Ascending aorta (tissue), 2 donors: ENCODE data around the gene LCMT1. TPM values are rescaled to one million over a fixed set of nuclear protein-coding genes. Genes with fewer than 3 reads are reported as not detected.
A peak's percentile ranks its signal among the peaks of the same experiment; 100 is the strongest.

ENCODE experiments used
- DNase-seq, 2 donors: peaks; one replicate each; pipeline ENCODE4 v3.0.0-alpha.2; 2019; ENCODE audit warnings: low spot score in 2 of 2
- H3K27ac ChIP-seq, 2 donors: fragments of 200-600 bp; sonication (generic); one replicate each; pipeline ENCODE4 v1.5.1; 2016 to 2017; ENCODE audit warnings: mild to moderate bottlenecking in 1 of 2
- H3K27me3 ChIP-seq: fragments of 200-600 bp; sonication (generic); one replicate; pipeline ENCODE4 v1.5.1; 2017
- H3K36me3 ChIP-seq, 2 donors: fragments of 200-600 bp; sonication (generic); one replicate each; pipeline ENCODE4 v1.5.1; 2016
- H3K4me1 ChIP-seq, 2 donors: fragments of 200-600 bp; sonication (generic); one replicate each; pipeline ENCODE4 v1.5.1; 2016 to 2017; ENCODE audit warnings: mild to moderate bottlenecking in 1 of 2
- H3K4me3 ChIP-seq, 2 donors: fragments of 200-600 bp; sonication (generic); one replicate each; pipeline ENCODE4 v1.5.1; 2016 to 2017; ENCODE audit warnings: mild to moderate bottlenecking in 1 of 2
- H3K9me3 ChIP-seq, 2 donors: fragments of 200-600 bp; sonication (generic); one replicate each; pipeline ENCODE4 v1.5.1; 2016
- intact Hi-C: fragments of 100-400 bp; cut with DNase I; formaldehyde crosslinking; loops from one replicate; pipeline ENCODE4 v1.15.1; 2023
- total RNA-seq: library from RNA; depleted of rRNA; stranded (reverse); fragments of >200 nt; gene quantifications from one replicate; pipeline ENCODE4 v1.1.0, GENCODE V29; 2016
- TF ChIP-seq, protein P1 (sequence below), 3 experiments: fragments of 200-600 bp in 2 of 3; fragments of 450-650 bp in 1 of 3; sonication (generic) in 2 of 3; IDR thresholded peaks; one replicate each; pipeline ENCODE4 v1.5.1; 2016 to 2019; ENCODE audit warnings: antibody characterized with exemption in 3 of 3, mild to moderate bottlenecking in 1 of 3, moderate library complexity in 1 of 3

Gene LCMT1
- total RNA-seq, 1 donor from 2014 or later, result 2.6 TPM

GRCh38 chr16:25066426-25066746 is 45.2 kb upstream of the LCMT1 start:
- DNase-seq, result no peak
- Histone ChIP-seq H3K36me3 (no peaks in the 10 kb centered on the region), H3K27me3 (no peaks in the 10 kb centered on the region), H3K4me1 (peaks cover 0 to 8% of the 10 kb centered on the region in 2 donors), H3K9me3 (no peaks in the 10 kb centered on the region), H3K27ac (peak overlapping the region; percentile 87 to 97), H3K4me3 (peak overlapping the region; percentile 74 to 78)
- intact Hi-C loops, result loop anchor here (1.0 to 2.0 kb wide), 4 partner anchors 18 to 52 kb away; partner anchors contain the start of gene ARHGAP17
- TF ChIP-seq, protein P1, sequence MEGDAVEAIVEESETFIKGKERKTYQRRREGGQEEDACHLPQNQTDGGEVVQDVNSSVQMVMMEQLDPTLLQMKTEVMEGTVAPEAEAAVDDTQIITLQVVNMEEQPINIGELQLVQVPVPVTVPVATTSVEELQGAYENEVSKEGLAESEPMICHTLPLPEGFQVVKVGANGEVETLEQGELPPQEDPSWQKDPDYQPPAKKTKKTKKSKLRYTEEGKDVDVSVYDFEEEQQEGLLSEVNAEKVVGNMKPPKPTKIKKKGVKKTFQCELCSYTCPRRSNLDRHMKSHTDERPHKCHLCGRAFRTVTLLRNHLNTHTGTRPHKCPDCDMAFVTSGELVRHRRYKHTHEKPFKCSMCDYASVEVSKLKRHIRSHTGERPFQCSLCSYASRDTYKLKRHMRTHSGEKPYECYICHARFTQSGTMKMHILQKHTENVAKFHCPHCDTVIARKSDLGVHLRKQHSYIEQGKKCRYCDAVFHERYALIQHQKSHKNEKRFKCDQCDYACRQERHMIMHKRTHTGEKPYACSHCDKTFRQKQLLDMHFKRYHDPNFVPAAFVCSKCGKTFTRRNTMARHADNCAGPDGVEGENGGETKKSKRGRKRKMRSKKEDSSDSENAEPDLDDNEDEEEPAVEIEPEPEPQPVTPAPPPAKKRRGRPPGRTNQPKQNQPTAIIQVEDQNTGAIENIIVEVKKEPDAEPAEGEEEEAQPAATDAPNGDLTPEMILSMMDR (IDR thresholded peaks at IDR 0.05), result no peak

GRCh38 chr16:25066747-25067631 is 44.6 kb upstream of the LCMT1 start:
- TF ChIP-seq, protein P1 (IDR thresholded peaks at IDR 0.05), result peak in 1 of 3 experiments; percentile 5

GRCh38 chr16:25073854-25074253 is 37.7 kb upstream of the LCMT1 start:
- Histone ChIP-seq H3K36me3 (no peaks in the 10 kb centered on the region), H3K27ac (no peak overlapping the region), H3K9me3 (no peaks in the 10 kb centered on the region), H3K4me1 (no peaks in the 10 kb centered on the region), H3K27me3 (no peaks in the 10 kb centered on the region), H3K4me3 (no peak overlapping the region)
- TF ChIP-seq, protein P1 (IDR thresholded peaks at IDR 0.05), result no peak
- no peak for DNase-seq
- intact Hi-C loops, result no loop called here

More at GRCh38 chr16:25066747-25067631, 44.6 kb upstream of the LCMT1 start:
- peak; percentile 20 to 89 for DNase-seq
- H3K36me3 ChIP-seq, result no peaks in the 10 kb centered on the region
- intact Hi-C loops, result loop anchor here (1.0 to 2.0 kb wide), 5 partner anchors 18 to 52 kb away; partner anchors contain the start of genes ARHGAP17 and LCMT1
- peak overlapping the region; percentile 74 to 78 for H3K4me3 ChIP-seq
- H3K4me1 ChIP-seq, result peaks cover 0 to 8% of the 10 kb centered on the region in 2 donors
- no peaks in the 10 kb centered on the region for H3K9me3 ChIP-seq
- H3K27me3 ChIP-seq, result no peaks in the 10 kb centered on the region
- H3K27ac ChIP-seq, result peak overlapping the region; percentile 87 to 97

DNA sequence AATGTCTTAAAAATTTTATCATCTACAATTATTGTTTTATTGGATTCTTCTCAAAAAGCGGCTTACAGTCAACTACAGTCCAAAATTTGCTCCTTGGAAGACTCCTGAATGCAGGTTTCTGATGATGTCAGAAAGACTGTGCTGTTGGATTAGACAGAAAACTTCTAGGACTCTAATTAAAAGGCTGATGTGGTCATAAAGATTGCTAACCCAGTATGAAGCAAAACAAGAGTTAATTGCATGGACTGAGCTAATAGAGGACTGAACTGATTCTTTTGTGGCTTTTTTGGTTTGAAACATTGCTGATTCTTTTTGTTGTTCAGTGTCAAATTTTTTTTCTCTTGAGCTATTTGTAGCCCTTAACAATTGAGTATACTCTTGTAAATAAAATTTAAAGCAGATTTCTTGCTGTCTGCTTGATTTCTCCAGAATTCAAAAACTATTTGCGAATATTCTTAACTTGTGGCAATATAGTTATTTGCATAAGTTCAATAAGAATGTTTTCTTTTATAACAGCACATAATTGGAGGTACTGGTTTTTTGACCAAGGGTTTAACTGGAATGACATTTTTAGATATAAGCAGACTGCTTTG is 33.1 kb upstream of the LCMT1 start:
- Histone ChIP-seq H3K9me3 (no peaks in the 10 kb centered on the region), H3K27me3 (no peaks in the 10 kb centered on the region), H3K36me3 (no peaks in the 10 kb centered on the region), H3K4me1 (no peaks in the 10 kb centered on the region), H3K4me3 (no peak overlapping the region), H3K27ac (no peak overlapping the region)
- no peak for DNase-seq
- intact Hi-C loops, result no loop called here
- TF ChIP-seq, protein P1 (IDR thresholded peaks at IDR 0.05), result no peak

DNA sequence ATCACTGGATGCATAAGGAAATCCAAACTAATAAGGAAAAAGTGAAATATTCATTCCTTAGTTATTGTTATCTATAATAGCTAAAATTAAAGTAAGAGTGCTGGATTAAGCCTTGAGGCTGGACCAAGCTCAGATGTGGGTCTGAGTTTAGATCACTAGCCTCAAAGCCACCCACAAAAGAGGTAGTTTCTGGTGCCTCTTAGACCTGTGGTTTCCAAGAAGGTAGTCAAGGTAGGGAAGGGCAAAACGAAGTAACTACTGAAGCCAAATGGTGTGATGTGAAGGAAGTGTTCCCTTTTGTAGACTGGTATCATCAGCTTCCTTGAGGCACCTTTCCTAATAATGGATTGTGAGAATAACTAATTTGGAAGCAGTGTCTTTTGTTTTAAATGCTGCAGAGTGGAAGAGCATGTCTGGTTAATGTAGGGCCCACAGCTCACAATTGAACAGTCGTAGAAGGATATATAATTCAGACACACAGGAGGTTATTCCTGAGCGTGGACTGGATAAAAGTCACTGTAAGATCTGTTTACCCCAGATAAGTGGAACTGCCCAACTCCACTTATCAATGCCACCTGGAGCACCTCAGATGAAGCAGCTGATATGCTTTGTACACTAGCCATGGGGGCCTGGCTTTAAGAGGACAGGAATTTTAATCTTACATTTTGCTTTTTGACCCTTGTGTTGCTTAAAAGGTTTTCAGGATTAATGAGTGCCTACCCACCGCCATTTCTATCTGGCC is 31.7 kb upstream of the LCMT1 start:
- intact Hi-C loops, result no loop called here
- TF ChIP-seq, protein P1 (IDR thresholded peaks at IDR 0.05), result no peak
- no peaks in the 10 kb centered on the region for H3K36me3 ChIP-seq
- no peaks in the 10 kb centered on the region for H3K9me3 ChIP-seq
- H3K4me1 ChIP-seq, result no peaks in the 10 kb centered on the region
- H3K27ac ChIP-seq, result no peak overlapping the region
- H3K4me3 ChIP-seq, result no peak overlapping the region
- no peaks in the 10 kb centered on the region for H3K27me3 ChIP-seq
- no peak for DNase-seq
